ENCODE measurements around the gene COL15A1.

DNA sequence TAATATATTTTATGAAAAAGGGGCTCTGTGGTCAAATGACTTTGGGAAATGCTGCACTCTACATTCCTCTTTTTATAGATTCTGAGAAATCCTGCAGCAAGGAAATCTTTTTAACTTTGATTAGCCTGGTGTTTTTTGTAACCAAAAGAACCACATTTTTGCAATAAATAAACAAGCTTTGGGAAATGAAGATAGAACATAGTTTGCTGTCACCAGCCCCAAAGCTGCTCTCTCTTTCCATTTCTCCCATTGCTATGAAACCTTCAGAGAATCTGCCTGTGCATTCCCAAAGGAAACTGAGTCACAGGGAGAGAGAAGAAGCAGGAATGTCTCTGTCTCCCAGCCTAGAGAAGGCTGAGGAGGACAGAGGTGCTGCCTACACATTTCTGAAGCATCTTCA lies 59.0 kb downstream of the COL15A1 start:
- TF ChIP-seq, protein P1, sequence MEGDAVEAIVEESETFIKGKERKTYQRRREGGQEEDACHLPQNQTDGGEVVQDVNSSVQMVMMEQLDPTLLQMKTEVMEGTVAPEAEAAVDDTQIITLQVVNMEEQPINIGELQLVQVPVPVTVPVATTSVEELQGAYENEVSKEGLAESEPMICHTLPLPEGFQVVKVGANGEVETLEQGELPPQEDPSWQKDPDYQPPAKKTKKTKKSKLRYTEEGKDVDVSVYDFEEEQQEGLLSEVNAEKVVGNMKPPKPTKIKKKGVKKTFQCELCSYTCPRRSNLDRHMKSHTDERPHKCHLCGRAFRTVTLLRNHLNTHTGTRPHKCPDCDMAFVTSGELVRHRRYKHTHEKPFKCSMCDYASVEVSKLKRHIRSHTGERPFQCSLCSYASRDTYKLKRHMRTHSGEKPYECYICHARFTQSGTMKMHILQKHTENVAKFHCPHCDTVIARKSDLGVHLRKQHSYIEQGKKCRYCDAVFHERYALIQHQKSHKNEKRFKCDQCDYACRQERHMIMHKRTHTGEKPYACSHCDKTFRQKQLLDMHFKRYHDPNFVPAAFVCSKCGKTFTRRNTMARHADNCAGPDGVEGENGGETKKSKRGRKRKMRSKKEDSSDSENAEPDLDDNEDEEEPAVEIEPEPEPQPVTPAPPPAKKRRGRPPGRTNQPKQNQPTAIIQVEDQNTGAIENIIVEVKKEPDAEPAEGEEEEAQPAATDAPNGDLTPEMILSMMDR (IDR thresholded peaks at IDR 0.05): no peak
- no peak for TF ChIP-seq ZFX (IDR thresholded peaks at IDR 0.05; ENCODE audit: borderline replicate concordance)
